CD4-positive, alpha-beta T cell treated with Interleukin-21 for 1 hour (primary cell): ENCODE data around the gene WDSUB1.

Source experiments
- DNase-seq: peaks from one replicate; pipeline ENCODE4 v3.0.0-alpha.2; 2020

Gene WDSUB1

GRCh38 chr2:159265171-159265576 lies 21.3 kb downstream of the WDSUB1 start:
- no peak for DNase-seq

GRCh38 chr2:159262904-159263303 lies 23.6 kb downstream of the WDSUB1 start:
- no peak for DNase-seq

GRCh38 chr2:159262226-159262625 lies 24.3 kb downstream of the WDSUB1 start:
- DNase-seq, result no peak

GRCh38 chr2:159256159-159256558 lies 30.3 kb downstream of the WDSUB1 start:
- no peak for DNase-seq

- DNase-seq, result no peak
Observed at GRCh38 chr2:159252905-159253304, 33.6 kb downstream of the WDSUB1 start.

- DNase-seq, result no peak
Observed at GRCh38 chr2:159251296-159252173, 35.0 kb downstream of the WDSUB1 start.

- DNase-seq, result no peak
Observed at GRCh38 chr2:159249990-159250715, 36.4 kb downstream of the WDSUB1 start.

GRCh38 chr2:159246325-159246988 lies 40.0 kb downstream of the WDSUB1 start:
- no peak for DNase-seq

GRCh38 chr2:159243529-159243928 lies 43.0 kb downstream of the WDSUB1 start:
- DNase-seq, result no peak

- DNase-seq, result no peak
Observed at GRCh38 chr2:159234868-159235267, 51.6 kb downstream of the WDSUB1 start.

- DNase-seq, result no peak
Observed at GRCh38 chr2:159232456-159233170, 53.9 kb downstream of the WDSUB1 start.

GRCh38 chr2:159230145-159230877 lies 56.2 kb downstream of the WDSUB1 start:
- DNase-seq, result no peak

GRCh38 chr2:159229476-159230144 lies 56.9 kb downstream of the WDSUB1 start:
- no peak for DNase-seq

- no peak for DNase-seq
Observed at GRCh38 chr2:159228081-159228581, 58.4 kb downstream of the WDSUB1 start.

GRCh38 chr2:159227467-159227866 lies 59.0 kb downstream of the WDSUB1 start:
- DNase-seq, result peak; percentile 34

- no peak for DNase-seq
Observed at GRCh38 chr2:159226608-159227385, 59.7 kb downstream of the WDSUB1 start.

GRCh38 chr2:159226059-159226461 lies 60.4 kb downstream of the WDSUB1 start:
- peak; percentile 38 for DNase-seq

- no peak for DNase-seq
Observed at GRCh38 chr2:159225025-159226016, 61.2 kb downstream of the WDSUB1 start.
